ENCODE measurements around the gene ZSWIM6. TPM values are rescaled to one million over a fixed set of nuclear protein-coding genes. Genes with fewer than 3 reads are reported as not detected.
"Not testable (repeated sequence)": the region's sequence is repeated elsewhere in the genome, so short reads cannot be mapped to it uniquely, and the experiment has no call there.

ZSWIM6 gene
- total RNA-seq, 1 donor from 2014 or later, result 6.6 TPM

DNA sequence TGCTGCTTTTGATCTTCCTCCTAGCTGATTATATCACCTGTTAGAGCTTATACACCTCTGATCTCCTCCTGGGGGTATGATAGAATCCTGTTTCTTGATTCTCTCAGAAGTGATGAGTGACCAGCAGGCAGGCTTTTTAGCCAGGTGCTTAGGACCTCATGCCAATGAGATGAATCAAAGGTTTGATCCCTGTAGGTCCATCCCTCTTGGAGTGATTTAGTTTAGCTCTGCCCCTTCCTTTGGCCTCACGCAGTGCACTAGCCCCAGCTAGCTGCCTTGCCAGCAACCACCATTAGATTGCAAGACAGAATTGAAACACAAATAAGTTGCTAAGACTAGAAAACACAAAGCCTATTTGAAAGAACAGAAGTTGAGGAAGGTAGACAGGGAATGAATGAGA is 84.4 kb downstream of the ZSWIM6 start:
- intact Hi-C loops (cut with DNase I), result no loop called here
- ATAC-seq (ENCODE audit: poor library complexity) (peak; percentile 39), DNase-seq (no peak)

DNA sequence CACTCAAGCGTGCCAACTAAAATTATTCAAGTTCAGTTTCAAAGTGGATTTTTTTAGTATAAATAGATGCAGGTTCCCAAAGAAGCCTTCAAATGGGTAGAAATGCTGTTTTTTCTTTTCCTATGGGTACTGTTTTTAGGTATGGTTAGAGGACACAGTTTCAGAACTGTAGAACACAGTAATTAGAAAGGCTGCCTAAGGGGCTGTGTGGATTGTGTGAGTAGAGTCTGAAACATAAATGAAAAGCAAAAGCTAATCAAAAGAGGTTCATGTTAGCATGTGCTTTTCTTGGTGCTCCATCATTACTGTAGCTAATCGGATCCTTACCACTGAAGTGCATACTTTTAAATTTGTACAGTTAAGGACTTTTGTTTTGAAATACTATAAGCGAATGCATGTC is 85.3 kb downstream of the ZSWIM6 start:
- intact Hi-C loops (cut with DNase I), result no loop called here
- ATAC-seq (ENCODE audit: poor library complexity), result no peak

DNA sequence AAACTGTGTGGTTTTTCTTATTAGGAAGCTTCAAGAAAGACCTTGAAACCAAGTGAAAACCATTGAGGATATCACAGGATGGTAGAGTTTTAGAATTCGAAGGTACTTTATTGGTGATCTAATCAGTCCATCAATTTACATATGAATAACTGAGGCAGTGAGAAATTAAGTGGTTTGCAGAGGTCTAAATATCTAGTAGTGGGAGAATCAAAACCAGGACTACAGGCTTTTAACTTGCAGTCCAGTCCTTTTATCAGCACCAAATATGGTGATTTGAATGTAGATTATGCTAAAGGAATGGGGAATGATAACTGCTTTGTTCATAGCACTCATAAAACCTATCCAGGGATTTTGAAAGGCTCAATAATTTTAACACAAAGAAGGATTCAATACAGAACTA is 85.8 kb downstream of the ZSWIM6 start:
- no peak for DNase-seq
- intact Hi-C loops (cut with DNase I), result no loop called here
- no peak for ATAC-seq (ENCODE audit: poor library complexity)

More for the DNA sequence above, 85.3 kb downstream of the ZSWIM6 start:
- DNase-seq, result no peak

DNA sequence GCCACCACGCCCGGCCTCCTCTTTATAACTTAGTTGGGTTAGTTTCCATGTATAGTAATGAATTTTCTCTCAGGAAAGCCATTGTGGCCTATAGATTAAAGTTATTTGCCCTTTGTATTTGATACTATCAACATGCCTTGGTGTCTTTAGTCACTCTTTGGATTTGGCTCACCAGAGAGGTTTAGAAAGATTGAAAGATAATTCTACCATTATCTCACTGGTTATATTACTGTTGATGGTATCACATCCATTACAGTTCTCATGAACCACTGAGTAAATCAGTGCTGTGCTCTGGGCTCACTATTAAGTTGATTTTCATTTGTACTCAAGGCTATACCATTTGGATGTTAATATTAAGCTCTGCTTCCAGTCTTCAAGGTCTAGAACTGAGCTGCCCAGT is 87.0 kb downstream of the ZSWIM6 start:
- DNase-seq, result no peak
- no peak for ATAC-seq (ENCODE audit: poor library complexity)
- intact Hi-C loops (cut with DNase I), result no loop called here

DNA sequence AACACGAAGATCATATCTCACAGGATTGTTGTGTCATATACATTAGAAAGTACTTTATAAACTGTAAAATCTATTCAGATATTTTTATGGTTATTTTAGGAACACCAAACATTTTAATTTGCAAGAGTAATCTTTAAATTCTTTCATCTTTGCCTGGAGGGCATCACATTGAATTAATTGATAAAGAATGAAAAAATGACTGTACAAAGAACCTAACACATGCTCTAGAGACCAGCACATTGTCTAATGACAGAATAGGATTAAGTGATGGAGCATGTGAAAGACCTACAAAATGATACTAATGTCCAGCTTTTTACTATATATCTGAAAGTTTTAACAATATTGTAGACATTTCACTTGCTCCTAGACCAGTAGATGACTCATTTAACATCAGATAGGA is 88.0 kb downstream of the ZSWIM6 start:
- intact Hi-C loops (cut with DNase I), result no loop called here
- no peak for ATAC-seq (ENCODE audit: poor library complexity)
- DNase-seq, result no peak

DNA sequence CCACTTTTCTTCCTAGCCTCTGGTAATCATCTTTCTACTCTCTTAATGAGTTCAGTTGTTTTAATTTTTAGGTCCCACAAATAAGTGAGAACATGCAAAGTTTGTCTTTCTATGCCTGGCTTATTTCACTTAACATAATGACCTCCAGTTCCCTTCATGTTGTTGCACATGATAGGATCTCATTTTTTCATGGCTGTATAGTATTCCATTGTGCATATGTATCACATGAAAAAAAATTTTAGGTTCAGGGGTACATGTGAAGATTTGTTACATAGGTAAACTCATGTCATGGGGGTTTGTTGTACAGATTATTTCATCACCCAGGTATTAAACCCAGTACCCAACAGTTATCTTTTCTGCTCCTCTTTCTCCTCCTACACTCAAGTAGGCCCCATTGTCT is 89.2 kb downstream of the ZSWIM6 start:
- intact Hi-C loops (cut with DNase I); ATAC-seq (ENCODE audit: poor library complexity); DNase-seq: not testable (repeated sequence)

DNA sequence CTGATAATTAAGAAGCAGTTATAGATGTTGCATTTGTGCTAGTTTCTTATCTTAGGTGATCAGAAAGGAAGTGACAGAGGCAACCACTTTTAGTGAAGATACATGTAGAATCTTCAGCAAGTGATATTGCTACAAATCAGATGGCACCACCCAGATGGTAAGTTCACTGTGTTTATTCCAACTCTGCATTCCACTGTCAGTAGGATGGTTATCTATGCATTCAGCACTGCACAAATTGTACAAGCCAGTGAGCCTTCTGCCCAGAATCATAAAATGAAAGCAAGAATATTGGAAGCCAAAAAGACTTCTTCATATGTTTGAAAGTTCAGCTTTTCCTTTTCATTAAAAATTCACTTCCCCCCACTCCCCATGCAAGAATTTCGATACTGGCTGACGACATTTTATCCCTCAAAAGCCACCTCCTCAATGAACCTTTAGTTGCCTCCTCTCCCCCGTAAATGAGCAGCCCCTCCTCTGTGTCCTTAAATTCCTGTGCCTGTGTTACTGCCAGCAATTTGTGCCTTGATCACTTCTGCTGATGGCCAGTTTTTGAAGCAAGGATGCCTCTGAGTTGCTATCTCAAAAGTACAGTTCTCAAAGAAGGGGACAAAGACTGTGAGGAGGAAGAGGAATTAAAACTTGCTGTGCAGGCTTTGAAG is 91.6 kb downstream of the ZSWIM6 start:
- intact Hi-C loops (cut with DNase I), result no loop called here
- ATAC-seq (ENCODE audit: poor library complexity), result peak; percentile 42
- DNase-seq, result no peak

DNA sequence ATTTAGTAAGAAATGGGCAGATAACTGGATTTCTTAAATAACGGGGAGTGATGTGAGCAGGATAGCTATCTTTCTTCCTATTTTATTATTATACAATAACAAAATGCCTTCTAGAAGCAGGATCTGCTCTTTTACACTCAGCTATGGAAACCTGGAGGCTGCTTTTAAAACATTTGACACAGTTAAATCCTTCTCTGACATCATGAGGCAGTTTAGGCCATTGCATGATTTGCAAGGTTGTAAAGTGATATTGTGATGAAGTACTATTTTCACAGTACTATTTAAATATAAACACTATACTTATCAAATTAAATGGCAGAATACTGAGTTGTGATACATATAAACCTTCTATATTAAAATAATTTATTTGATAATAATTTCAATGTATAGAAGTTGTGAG is 93.9 kb downstream of the ZSWIM6 start:
- DNase-seq, result no peak
- intact Hi-C loops (cut with DNase I), result no loop called here
- ATAC-seq (ENCODE audit: poor library complexity), result no peak

DNA sequence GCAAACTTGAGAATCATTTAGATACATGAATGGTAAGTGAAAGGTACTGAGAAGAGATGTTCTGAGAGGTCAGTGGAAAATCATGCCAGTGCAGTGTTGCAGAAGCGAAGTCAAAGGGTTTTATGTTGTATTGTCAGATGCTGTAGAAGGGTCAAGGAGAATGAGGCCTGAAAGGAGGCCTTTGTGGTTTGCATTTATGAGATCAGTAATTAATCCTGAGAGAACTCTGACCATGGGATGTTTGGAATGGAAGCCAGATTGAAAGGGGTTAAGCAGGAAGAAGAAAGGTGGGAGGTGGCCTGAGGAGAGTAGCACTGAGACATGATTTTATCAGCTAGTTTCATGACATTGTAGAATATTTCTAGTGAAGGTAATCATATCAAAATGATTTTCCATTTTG is 97.8 kb downstream of the ZSWIM6 start:
- intact Hi-C loops (cut with DNase I), result no loop called here
- DNase-seq, result no peak
- ATAC-seq (ENCODE audit: poor library complexity), result no peak

DNA sequence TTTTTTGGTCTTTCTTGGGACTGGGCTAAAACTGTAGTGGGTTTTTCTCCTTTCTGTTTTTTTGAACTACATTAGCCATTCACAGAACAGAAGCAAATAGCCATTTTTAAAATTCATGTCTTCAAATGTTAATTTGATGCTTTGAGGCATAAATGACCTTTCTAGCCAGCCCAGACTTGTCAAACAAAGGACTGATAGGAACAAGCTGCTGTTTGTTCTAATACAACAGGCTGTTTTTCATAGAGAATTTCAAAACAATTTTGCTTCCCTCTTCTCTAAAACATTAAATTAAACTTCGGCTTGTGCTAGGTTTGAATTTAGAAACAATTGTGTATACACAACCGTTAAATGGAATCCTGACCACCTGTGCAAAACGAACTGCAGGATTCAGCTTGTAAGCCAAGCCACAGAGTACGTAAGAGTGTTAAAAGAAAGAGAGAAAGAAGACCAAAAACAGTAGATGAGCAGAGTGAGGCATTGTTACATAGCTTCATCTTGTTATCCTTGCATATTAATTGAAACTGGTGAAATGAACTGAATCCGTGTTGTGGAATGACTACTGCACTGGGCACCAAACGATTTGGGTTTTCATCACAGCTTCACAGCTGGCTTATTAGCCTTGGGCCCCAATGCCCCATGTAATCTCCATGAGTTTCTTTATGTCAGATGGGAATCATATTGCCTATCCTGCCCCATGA is 100.0 kb downstream of the ZSWIM6 start:
- ATAC-seq (ENCODE audit: poor library complexity), result no peak

DNA sequence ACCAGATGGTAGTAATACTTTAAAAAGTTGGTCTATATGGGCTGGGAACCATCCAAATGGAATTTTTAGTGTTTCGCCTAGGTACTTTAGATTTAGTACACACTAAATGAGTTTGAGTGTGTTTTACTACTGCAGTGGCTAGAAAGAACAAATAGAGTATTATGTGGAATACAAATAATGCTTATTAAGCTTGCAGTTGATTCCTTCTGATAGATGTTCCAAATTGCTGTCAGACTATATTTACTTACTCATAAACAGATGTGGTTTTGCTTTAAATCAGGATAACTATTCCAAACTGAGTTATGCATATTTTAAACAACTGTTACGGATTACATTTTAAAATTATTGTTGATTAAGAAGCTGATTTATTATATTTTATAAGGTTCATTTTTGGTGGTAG is 103.3 kb downstream of the ZSWIM6 start:
- intact Hi-C loops (cut with DNase I), result no loop called here
- ATAC-seq (ENCODE audit: poor library complexity) (no peak), DNase-seq (no peak)

More for the DNA sequence above, 100.0 kb downstream of the ZSWIM6 start:
- intact Hi-C loops (cut with DNase I), result no loop called here
- no peak for DNase-seq

DNA sequence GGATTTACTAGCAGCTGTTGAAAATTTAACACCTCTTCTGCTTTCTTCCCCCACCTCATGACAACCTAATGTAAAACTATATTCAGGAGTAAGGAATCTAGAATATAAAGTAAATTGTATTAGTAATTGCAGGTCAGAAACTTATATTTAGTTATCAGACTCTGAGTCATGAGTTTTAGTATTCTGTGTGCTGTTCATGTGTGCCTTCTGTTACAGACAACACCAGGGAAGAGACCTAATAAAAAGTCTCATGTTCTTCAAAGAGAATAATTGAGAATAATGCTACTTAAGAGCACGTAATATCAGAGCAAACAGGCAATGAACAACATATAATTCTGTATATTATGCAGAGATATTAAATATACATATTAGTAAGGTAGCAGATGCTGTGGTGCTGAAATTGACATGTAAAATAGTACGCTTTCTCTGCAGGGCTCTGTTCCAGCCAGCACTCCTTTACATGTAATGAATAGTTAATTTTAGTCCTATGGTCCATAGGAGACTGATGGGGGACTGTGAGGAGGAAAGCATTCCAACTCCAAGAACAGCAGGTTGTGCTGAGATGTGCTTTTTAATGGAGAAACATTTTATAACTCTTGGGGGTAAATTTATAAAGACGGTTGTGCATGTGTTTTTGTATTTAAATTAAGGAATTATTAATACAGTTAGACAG is 106.4 kb downstream of the ZSWIM6 start:
- ATAC-seq (ENCODE audit: poor library complexity), result no peak
- no peak for DNase-seq
- intact Hi-C loops (cut with DNase I), result no loop called here

DNA sequence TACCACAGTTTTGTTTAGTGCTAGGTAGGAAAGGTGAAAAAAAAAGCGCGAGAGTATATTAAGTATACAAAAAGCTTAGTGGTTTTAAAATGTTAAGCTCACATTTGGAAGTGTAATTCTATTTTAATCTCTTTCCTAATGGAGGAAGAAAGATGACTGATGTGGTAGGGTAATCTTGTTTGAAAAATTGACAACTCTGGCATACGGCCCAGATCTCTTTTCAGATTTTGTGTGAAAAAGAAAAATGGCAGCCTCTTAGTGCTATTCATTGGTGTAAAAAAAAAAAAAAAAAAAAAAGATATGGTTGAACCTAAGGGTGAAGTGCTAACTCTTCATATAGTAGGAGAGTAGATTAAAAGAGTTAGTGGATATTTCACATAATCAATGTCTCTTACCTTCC is 108.0 kb downstream of the ZSWIM6 start:
- ATAC-seq (ENCODE audit: poor library complexity) (no peak), DNase-seq (no peak)
- intact Hi-C loops (cut with DNase I), result no loop called here

DNA sequence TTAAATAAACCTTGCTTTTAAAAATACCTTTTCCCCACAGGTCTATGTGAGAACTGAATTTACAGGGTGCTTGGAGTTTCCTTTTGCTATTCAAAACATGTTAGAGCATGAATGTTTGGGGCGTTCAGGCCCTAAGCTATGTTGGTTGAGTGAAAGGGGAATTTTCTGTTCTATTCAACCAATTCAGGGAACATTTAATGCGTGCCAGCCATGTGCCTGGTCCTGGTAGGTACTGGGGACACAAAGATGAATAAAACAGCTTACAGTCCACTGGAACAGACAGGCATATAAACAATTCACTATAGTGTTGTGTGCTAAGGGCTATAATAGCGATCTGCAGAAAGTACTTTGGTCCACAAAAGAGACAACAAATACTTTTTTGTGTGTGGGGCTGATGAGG is 108.5 kb downstream of the ZSWIM6 start:
- intact Hi-C loops (cut with DNase I), result no loop called here
- ATAC-seq (ENCODE audit: poor library complexity) (no peak), DNase-seq (no peak)

DNA sequence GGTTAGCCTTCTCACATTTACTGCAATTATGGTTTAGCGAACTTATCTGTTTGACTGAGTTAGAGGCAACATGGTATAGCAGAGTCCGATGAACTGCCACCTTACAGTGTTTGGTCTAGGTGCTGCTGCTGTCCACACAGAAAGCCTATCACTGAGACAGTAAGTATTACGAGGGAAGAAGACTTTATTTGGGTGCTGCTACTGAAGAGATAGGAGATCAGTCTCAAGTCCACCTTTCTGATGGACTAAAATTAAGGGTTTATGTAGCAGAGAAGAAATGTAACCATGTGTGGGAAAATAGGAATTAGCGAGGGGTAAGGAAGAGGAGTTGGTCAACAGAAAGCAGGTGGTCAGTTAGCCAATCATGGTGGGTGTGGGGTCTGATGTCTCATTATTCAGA is 109.7 kb downstream of the ZSWIM6 start:
- ATAC-seq (ENCODE audit: poor library complexity) (no peak), DNase-seq (no peak)
- intact Hi-C loops (cut with DNase I), result no loop called here

DNA sequence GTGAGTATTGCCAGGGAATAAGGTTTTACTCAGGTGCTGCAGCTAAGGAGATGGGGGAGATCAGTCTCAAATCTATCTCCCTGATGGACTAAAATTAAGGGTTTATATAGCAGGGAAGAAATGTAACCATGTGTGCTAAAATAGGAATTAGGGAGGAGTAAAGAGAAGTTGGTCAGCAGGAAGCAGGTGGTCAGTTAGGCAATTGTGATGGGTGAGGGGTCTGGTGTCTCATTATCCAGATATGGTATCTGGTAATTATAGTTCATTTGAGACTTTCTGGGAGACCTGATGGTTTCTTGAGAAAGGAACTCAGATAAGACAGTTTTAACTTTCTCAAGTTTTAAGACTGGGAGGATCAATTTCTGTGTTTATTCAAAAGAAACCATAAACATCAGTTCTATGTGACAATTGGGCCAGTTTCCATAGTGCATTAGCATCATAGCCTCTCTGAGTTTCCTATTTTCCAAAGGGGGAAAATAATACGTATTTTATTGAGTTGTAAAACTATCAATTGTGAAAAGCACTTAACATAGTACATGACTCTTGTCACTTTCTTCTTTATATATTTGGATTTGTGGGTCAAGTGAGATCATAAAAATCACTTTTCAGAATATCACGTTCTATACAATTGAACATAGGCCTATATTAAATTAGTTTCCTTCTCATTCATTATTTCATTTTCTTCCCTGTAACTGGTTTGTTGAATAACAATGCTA is 115.9 kb downstream of the ZSWIM6 start:
- intact Hi-C loops (cut with DNase I), result no loop called here
- DNase-seq (no peak), ATAC-seq (ENCODE audit: poor library complexity) (no peak)

DNA sequence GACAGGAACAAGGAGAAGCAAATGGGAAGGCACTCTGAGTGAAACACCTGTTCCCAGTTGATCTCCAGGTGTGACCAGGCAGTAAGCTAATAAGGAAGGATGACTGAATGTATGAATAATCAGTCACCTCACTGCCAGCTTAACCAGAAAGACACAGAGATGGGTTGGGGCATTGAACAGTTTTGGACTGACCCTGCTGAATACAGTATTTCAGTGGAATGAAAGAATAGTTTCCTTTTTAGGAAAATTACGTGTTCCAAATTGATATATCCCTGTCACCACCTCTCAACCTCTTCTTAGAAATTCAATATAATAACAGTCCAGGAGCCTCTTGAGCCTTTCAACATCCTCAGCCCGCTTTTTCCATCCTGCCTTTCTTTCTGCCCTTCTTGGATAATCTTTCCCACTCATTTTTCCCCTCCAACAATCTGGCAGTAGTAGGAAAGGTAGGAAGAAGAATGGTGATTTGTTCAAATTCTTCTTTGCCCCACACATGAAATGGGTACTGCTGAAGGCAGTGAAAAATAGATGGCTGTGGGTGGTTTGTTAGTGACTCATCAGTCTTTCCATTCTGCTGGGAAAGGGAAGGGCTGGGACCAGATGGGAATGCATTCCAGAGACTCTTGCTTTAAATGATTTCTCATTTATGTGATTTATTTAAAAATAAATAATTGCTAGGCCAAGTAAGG is 117.9 kb downstream of the ZSWIM6 start:
- DNase-seq, result no peak
- peak; percentile 60 for ATAC-seq (ENCODE audit: poor library complexity)
- intact Hi-C loops (cut with DNase I), result no loop called here

DNA sequence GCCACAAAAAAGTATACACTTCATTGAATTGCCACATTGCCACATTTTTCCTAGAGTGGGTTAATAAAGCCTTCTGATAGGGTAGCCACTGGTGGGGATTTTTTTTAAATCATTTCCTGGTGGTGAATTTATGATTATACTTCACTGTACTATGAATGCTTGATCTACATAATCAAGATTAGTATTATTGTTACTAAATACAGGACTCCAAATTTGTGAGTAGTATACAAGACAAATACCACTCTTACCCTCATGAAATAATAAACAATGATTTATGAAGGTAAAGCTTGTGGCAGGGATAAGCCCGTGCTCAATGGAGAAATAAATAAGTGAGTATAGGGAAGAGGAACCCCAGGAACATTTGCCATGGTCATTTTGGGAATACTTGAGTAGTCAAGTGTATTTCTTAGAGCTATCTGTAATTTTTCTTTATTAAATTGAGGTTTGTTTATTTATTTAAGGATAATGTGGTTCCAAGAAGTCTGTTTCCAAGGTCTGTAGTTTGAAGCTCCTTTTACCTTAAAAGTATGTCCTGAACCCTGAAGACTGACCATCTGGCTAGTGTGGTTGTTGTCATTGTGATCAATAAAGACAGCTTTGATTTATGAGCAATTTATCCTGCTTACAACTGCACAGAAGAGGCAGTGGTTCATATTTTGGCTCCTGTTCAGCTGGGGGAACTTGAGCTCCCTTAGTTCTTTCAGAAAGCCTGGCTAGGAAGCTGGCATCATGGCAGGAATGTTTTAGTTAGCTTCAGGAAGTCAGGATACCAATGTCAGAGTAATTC is 118.6 kb downstream of the ZSWIM6 start:
- intact Hi-C loops (cut with DNase I), result no loop called here
- ATAC-seq (ENCODE audit: poor library complexity) (peak; percentile 66), DNase-seq (no peak)
